Loucy (cell line): Measurements from ENCODE around the gene MC1R.

Source experiments
- CTCF ChIP-seq: fragments of 200-600 bp; sonication (generic); conservative IDR thresholded peaks from 2 replicates; pipeline ENCODE4 v1.5.1; 2014; ENCODE audit warnings: mild to moderate bottlenecking, antibody characterized with exemption, low read length
- EZH2phosphoT487 ChIP-seq: fragments of 200-600 bp; IDR thresholded peaks from 2 replicates; pipeline ENCODE4 v1.6.1; 2018; ENCODE audit warnings: antibody characterized with exemption, mild to moderate bottlenecking, moderate library complexity, borderline replicate concordance

- TF ChIP-seq CTCF (no peak), EZH2phosphoT487 (no peak)
These were observed 7.0 kb downstream of the MC1R start for GRCh38 chr16:89925596-89926079.
